GM21723 (cell line): ENCODE data around the gene LLGL2.

Source experiments
- ATAC-seq: cut with Tn5 transposase; IDR thresholded peaks from one replicate; pipeline ENCODE4 v1.9.1; 2021; ENCODE audit warnings: mild to moderate bottlenecking, moderate library complexity; ENCODE audit not compliant: unreplicated experiment

The LLGL2 gene

DNA sequence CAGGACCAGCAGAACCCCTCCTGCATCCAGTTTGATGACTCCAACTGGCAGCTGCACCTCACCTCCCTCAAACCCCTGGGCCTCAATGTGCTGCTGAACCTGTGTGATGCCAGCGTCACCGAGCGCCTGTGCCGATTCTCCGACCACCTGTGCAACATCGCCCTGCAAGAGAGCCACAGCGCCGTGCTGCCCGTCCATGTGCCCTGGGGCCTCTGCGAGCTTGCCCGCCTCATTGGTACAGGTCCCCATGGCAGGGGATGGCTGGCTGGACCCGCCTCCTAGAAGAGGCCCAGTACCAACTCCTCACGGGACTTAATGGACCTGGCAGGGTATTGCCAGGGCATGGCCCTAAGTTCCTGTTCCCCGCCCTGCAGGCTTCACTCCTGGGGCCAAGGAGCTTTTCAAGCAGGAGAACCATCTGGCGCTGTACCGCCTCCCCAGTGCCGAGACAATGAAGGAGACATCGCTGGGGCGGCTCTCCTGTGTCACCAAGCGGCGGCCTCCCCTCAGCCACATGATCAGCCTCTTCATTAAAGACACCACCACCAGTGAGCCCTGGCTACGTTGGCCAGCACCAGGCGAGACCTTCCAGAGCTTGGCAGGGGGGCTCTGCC, 32.8 kb upstream of the LLGL2 start:
- ATAC-seq, result no peak

DNA sequence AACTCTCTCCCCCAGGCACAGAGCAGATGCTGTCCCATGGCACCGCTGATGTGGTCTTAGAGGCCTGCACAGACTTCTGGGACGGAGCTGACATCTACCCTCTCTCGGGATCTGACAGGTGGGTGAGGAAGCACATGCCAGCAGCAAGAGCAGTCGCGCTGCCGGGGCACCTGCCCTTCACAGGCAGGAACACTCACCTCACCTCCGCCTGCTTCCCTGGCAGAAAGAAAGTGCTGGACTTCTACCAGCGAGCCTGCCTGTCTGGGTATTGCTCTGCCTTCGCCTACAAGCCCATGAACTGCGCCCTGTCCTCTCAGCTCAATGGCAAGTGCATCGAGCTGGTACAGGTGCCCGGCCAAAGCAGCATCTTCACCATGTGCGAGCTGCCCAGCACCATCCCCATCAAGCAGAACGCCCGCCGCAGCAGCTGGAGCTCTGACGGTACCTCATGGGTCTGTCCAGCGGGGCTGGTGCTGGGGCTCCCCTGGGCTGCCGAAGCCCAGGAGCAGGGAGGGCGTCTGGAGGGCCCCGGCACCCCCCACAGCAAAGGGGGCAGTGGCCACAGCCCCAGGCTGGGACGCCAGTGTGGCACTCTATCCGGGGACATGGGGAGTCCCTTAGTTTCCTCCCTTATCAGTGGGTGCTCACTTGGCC, 31.9 kb upstream of the LLGL2 start:
- ATAC-seq, result no peak

DNA sequence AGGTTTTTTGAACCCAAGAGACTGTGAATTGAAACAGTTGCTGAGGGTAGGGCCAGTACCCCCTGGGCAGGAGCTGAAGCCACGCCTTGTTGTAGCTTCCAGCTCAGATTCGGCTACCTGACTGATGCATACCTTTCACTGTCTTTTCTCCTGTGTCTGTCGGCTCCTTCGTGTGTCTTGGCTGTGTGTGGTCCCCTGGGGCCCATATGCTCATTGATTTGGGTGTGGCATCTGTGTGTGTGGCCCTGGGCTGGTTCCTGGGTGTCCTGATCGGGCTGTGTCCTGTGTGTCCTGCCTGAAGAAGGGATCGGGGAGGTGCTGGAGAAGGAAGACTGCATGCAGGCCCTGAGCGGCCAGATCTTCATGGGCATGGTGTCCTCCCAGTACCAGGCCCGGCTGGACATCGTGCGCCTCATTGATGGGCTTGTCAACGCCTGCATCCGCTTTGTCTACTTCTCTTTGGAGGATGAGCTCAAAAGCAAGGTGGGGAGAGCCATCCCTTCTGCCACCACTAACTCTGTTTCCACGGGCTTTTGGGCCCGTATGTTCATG, 31.1 kb upstream of the LLGL2 start:
- no peak for ATAC-seq

DNA sequence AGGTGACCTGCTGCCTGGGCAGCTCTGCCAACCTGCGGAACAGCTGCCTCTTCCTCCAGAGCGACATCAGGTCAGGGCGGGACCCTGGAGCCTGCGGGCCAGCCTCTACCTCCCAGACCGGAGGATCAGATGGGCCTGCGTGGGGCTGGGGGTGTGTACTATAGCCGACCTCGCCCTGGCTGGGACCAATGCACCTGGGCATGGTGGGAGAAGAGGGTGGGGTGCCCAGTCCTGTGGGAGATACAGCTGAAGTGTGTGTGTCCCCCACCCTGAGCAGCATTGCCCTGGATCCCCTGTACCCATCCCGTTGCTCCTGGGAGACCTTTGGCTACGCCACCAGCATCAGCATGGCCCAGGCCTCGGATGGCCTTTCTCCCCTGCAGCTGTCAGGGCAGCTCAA, 29.5 kb upstream of the LLGL2 start:
- ATAC-seq, result no peak

DNA sequence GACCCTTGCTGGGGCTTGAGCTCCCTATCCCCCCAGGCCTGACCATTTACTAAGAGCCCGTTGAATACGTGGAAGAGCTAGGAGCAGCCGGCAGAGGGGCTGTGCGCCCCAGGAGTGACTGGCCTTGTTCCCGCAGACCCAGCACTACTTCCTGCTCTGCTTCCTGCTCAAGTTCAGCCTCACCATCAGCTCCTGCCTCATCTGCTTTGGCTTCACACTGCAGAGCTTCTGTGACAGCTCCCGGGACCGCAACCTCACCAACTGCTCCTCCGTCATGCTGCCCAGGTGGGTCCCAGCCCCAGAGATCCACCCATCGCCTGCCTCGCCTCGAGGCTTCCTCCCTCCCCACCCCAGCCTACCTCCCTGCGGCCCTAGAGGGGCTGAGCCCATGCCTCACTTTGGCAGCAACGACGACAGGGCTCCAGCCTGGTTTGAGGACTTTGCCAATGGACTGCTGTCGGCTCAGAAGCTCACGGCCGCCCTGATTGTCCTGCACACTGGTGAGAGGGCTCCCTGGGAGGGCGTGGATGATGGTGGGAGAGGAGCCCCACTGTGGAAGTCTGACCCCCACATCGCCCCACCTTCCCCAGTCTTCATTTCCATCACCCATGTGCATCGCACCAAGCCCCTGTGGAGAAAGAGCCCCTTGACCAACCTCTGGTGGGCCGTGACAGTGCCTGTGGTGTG, 27.3 kb upstream of the LLGL2 start:
- ATAC-seq, result no peak

DNA sequence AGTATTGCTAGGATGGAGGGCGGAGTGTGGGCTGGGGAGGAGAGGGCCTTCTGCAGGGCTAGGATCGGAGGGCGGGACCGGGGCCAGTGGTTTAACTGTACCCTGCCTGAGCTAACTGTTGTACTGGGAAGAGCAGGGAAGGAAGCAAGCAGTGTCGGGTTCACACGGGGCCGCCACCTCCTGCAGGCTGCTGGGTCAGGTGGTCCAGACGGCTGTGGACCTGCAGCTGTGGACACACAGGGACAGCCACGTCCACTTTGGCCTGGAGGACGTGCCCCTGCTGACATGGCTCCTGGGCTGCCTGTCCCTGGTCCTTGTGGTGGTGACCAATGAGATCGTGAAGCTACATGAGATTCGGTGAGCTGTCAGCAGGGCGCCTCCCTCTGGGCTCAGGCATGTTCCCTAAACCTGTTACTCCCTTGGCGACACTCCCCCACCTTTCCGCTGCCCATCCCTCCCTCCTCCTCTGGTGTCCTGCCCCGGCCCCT, 26.7 kb upstream of the LLGL2 start:
- no peak for ATAC-seq

DNA sequence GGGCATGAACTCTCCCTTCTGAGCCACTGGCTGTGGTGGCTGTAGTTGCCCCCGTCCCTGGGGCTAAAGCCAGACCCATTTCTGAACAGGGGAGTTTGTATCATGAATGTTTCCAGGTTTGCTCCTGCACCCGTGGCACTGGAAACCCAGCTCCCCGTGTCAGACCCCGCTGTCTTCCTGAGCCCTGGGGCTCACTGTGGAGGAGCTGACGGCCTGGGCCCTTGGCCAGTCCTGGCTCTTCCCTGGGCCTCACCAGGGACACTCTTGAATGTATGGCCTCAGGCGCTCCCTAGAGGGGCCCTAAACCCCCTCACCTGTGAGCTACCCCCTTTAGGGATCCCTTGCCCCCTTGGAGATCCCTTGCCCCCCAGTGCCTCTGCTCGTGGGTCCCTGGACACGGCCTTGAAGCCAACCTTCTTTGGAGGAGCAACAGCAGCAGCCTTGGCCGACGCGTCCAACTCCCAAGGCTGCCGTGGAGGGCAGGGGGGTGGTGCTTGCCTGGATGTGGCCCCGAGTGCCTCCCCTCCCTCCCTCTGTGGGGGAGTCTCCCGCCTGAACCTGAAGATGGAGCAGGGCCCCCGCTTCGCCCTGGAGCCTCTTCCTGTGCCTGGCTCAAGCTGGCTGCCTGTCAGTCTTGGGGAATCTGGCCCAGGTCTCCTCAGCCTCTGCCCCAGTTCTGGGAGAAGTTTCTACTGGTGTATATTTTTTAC, 26.0 kb upstream of the LLGL2 start:
- no peak for ATAC-seq

DNA sequence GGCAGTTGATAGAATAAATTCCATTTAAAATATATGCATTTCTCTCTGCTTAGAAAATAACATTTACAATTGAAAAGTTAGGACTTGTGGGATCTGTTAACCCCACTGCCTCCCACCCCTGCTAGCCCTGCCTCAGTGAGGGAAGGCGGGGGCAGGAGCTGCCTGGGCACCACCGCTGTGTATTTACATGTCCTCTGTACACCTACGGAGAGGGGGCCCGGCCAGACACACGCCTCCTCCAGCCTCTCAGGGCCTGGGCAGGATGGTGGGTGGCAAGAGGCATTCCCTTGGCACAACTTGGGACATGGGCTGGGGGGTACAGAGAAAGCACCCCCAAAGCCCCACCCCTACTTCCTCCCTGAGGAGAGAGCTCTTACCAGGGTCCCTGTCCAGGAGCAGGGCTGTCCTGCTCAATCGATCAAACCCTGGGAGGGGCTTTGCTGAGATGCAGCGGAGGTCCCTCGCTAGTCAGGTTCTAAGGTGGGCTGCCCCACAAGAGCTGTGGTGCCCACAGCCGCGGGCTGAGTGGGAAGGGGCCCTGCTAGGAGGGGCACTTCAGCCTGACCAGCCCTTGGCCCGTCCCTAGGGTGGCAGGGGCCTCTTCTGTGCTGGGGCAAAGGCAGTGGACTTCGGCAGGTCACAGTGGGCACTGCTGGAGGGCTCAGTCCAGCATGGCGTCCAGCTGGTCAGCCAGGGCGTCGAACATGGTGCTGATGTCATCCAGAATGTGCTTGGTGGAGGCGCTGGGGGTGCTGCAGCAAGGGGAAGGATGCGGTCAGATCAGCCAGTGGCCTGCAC, 24.9 kb upstream of the LLGL2 start:
- no peak for ATAC-seq

DNA sequence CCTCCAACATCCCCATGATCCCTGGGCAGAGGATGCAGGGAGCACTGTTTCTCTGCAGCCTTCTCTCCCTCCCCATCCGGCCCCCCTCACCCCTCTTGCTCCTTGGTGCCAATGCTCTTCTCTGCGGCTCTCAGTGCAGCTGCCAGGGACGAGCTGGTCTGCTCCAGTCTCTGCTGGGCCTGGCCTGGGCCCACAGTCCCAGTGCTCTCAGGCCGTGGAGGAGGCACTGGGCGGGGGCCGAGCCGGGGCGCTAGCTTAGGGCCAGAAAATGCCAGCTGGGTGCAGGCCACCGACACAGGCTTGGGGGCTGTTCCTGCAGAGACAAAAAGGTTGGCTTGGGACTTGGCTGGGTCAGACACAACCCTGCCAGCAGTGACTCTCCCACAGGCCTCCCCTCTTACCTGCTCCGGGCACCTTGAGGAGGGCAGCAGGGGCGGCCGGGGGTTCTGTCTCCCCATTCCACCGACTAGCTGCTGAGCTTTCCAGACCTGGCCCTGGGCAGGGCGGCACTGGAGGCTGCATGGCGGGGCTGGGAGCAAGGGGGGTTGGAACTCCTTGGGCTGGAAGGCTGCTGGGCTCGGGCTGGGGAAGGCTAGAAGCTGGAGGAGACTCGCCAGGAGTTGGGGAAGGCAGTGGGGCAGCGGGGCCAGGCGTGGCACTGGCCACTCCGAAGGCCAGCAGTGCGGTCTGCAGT, 24.0 kb upstream of the LLGL2 start:
- ATAC-seq, result no peak

DNA sequence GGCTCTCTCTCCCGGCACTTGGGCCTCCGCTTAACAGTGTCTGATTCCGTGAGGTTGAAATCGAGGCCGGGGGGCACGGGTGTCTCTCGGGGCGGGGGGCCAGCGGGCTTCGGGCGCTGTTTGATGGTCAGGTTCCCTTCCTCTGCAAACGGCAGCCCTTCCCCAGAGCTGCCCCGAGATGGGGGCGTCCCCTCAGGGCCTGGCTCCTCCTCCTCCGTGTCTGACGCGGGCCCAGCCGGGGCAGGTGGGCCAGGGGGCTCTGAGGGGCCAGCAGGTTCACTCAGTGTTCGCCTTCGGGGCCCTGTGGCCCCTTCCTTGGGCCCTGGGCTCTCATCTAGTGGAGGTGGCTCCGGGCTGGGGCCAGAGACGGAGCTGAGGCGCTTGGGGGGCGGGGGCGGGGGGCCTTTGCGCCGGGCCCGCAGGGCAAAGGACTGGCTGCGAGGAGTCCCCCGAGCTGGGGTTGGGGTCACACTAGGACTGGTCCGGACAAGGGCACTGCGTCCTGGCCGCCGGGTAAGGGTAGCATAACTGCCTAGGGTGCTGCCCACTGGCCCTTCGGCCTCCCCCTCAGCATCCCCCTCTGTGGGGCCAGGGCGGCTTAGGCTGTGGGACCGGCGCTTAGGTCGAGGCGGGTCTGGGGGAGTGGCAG, 23.3 kb upstream of the LLGL2 start:
- ATAC-seq, result no peak

DNA sequence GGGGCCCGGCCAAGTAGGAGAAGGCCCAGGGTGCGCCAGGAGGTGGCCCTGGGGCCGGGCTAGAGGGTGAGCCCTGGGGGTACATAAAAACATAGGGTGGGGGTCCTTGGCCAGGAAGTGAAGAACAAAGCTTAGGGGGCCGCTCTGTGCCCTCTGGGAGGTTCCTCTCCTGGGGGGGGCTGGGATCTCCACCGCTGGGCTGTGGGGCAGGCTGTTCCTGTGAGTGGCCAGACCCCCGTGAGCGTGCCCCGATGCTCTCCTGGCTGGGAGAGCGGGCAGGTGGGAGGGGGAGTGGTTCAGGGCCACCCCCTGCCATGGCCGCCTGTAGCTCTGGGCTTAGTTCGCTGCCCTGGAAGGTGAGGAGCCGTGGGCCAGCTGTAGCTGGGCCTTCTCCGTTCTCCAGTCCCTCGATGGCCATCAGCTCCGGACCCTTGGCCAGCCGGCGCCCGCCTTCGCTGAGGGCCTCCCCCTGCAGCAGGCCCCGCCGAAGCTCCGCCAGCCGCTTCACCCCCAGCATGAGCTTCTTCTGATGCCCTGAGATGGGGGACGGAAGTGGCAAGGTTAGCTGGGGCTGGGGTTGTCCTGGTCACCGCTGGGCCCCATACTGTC, 22.7 kb upstream of the LLGL2 start:
- no peak for ATAC-seq

DNA sequence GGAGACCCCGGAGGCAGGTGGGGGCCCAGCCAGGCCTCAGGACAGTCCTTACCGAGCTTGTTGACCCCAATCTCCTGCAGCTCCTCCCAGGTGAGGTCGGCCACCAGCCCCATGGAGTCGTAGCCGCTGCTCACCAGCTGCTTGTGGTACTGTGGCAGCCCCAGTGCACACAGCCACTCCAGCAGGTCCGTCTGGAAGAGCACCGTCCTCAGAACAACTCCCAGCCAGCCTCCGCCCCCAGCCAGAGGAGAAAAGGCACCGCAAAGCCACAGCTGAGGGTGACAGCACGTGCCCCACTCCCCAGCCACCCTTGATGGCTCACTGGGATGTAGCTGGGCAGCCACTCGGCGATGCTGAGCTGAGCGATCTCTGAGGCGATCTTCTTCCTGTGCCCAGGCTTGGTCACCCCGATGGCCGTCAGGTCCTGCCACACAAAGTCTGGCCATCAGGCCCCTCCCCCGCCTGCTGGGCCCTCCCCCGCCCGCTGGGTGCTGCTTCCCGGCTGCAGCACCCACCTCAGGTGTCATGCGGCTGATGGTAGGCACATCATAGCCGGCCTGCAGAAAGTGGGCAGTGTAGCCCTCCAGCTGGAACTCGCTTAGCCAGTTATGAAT, 22.1 kb upstream of the LLGL2 start:
- no peak for ATAC-seq

DNA sequence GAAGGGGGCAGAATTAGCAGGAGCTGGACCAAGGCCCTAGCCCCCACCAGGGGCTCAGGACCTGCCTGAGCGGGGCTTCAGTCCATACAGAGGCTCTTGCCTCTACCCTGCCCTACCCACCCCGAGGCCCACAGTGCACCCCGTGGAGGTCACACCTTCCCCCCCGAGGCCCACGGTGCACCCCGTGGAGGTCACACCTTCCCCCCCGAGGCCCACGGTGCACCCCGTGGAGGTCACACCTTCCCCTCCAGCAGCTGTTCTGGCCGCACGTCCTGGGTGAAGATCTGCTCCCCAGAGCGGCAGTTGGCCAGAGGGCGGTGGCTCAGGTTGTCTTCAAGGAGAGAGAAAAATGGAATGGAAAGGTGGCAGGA, 21.5 kb upstream of the LLGL2 start:
- ATAC-seq, result no peak

DNA sequence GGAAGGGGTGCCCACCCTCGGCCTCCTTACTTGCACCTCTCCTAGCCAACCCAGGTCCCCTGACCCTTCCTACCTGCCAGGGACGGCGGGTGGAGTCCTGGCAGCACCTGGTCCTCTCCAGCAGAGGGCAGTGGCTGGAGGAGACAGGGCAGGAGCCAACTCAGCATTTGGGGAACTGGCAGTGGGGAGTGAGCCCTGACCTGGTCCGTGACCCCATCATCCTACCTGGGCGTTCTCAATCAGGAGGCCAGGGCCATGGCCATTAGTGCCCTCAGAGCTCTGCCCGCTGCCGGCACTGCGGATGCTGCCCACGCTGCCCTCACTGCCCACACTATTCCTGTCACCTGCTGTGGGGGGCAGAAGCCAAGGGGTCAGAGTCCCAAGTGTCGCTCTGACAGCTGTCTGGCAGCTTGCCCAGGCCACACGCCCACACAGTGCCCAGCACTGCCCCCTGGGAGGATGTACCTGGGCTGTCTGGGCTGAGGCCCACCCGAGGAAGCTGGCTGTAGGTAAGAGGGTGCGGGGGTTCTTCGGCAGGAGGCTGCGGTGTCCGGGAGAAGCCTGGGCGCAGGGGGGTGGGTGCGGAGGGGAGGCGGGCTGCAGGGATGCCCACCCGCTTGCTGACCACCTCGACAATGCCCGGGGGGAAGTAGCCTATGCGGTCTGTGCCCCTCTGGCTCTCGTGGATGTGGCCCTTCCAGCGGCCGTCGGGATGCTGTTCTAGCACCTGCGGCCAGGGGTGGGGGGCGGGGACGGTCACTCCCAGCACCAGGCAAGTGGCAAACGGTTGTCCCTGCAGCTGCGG, 20.9 kb upstream of the LLGL2 start:
- ATAC-seq, result no peak

DNA sequence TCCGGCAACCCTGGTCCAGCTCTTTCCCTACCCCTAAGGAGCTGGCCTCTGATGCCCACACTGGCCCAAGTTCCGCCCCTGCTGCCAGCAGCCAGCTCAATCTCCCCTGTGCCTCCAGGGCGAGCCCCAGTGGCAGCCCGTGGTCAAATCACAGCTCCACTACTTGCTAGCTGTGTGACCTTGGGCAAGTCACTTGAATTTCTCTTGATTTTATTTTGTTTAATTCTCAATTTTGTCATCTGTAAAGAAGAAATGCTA, 20.4 kb upstream of the LLGL2 start:
- no peak for ATAC-seq

DNA sequence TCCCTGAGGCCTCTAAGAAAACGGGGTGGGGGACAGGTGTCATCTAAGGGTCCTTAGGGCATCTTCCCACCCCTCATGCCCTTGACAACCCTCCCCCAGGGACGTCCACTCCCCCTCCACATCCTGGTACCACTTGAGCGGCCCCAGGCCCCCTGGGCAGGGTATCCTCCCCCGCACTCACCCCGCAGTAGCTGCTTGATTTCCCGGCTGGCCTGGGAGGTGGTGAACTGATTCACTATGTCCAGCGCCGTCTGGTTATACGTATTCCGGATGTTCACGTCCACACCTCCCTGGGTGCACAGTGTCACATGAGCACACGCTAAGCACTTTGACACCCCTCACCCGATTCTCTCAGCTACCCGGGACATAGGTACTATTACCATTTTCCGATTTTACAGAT, 19.9 kb upstream of the LLGL2 start:
- ATAC-seq, result no peak

DNA sequence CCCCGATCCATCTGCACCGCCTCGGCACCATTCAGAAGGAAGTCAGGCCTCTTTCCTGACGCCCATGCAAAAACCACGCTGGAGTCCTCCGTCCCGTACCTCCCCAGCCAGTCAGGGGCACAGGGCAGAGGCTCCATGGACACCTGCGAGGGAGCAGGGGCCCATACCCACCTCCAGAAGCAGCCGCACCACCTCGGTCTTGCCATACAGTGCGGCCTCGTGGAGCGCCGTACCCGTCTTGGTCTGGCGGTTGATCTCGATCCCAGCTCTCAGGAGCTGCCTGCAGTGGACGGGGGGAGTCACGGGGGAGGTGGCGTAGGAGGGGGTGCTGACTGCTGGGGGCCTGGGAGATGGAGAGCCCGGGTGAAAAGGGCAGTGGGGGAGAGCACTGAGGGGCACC, 19.4 kb upstream of the LLGL2 start:
- no peak for ATAC-seq

DNA sequence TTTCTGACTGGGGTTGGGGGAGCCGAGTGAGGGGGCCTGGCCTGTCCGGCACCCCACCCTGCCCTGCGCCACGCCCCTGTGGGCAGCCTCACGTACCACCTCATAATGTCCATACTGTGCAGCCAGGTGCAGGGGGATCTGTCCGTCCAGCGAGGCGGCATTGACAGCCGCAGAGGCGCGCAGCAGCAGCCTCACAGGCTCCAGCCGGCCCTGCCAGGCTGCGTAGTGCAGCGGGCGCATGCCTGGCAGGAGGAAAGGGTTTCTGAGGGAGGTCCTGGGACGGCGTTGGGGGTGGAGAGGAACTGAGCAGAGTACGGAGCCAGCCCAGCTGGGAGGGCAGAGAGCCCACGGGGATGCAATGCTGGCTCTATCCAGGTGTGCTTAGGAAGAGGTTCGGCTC, 18.6 kb upstream of the LLGL2 start:
- ATAC-seq, result no peak
